Measurements from ENCODE around the gene RAD51B. TPM values are rescaled to one million over a fixed set of nuclear protein-coding genes. Genes with fewer than 3 reads are reported as not detected.

RAD51B gene
- total RNA-seq, 6 donors from 2014 or later, result 10.6 to 63.9 (median 18.4) TPM

DNA sequence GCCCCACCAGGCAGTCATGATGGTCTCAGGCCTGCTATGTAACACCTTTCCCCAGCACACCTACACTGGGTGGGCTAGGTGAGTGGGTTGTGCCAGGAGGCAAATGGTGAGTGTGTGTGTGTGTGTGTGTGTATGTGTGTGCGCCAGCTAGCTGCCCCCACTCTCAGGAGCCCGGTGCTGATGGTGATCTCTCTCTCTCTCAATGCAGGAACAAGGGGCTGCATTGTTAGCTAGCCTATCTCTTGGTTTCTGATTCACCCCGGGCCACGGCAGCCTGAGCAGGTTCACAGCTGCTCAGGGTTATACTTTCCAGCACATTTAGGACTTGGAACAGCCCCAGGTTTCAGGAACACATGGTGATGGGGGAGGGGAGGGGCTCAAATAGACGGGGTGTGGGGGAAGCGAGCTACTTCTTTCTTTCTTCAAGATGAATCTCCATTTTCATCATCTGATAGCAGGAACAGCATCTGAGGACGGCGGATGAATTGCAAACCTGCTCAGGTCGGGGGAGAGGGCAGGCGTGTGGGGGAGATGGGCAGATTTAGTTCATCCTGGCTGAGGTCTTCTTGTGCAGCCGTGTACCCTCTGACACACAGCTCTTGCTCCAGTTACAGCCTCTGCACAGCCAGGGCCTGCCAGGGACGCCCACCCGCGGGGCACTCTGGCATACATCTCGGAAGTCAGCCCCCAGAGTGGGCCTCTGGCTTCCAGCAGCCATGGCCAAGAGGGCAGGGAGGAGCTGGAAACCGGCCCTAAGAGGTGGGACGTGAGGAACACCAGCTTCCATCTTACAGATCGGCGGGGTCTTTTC is 835.6 kb downstream of the RAD51B start:
- 74 to 86% methylated on average over 9 to 19 of the region's 19 CpGs for WGBS, 2 donors
- DNase-seq, result no peak
- peak overlapping the region in 1 of 4 donors; percentile 43 for H3K27ac ChIP-seq
- ATAC-seq (ENCODE audit: low FRiP score in 2 of 2), result no peak
- peaks cover 14 to 36% (median 28%) of the 10 kb centered on the region in 4 donors for H3K4me1 ChIP-seq
- TF ChIP-seq EP300 (IDR thresholded peaks at IDR 0.05) (no peak), POLR2A (IDR thresholded peaks at IDR 0.05) (no peak), CTCF (IDR thresholded peaks at IDR 0.05) (no peak), POLR2AphosphoS5 (IDR thresholded peaks at IDR 0.05) (no peak)
- no peak overlapping the region for H3K4me3 ChIP-seq
- H3K36me3 ChIP-seq, result no peaks in the 10 kb centered on the region
- no peaks in the 10 kb centered on the region for H3K9me3 ChIP-seq
- H3K27me3 ChIP-seq, result no peaks in the 10 kb centered on the region

DNA sequence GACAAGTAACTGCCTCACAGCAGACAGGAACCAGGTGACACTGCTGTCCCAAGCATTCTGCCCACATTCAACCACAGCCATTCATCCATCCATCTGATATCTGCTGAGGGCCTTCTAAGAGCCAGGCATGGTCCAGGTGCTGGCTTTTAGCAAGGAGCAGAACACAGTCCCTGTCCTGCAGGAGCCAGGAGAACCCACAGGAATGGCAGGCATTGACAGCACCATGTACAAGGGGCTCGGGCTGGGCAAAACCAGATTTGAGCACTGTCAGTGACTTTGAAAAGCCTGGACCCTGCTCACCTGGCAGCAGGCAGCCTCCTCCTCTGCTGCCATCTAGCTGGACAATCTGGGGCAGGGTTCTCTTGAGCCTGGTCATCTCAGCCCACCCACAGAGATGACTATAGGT is 836.3 kb downstream of the RAD51B start:
- Histone ChIP-seq H3K36me3 (no peaks in the 10 kb centered on the region), H3K27me3 (no peaks in the 10 kb centered on the region), H3K4me1 (peaks cover 14 to 29% (median 21%) of the 10 kb centered on the region in 4 donors), H3K27ac (no peak overlapping the region), H3K4me3 (no peak overlapping the region), H3K9me3 (no peaks in the 10 kb centered on the region)
- TF ChIP-seq CTCF (IDR thresholded peaks at IDR 0.05) (peak in 2 of 6 experiments; percentile 9 to 21), POLR2AphosphoS5 (IDR thresholded peaks at IDR 0.05) (no peak), POLR2A (IDR thresholded peaks at IDR 0.05) (no peak), EP300 (IDR thresholded peaks at IDR 0.05) (no peak)
- WGBS, 2 donors, result 90% methylated on average over 1 of the region's 1 CpG; no CpG with 5 or more reads in 1 of the 2 donors
- DNase-seq (no peak), ATAC-seq (ENCODE audit: low FRiP score in 2 of 2) (no peak)

GRCh38 chr14:68656452-68656851 is 836.9 kb downstream of the RAD51B start:
- Histone ChIP-seq H3K36me3 (no peaks in the 10 kb centered on the region), H3K4me1 (peaks cover 13 to 25% (median 17%) of the 10 kb centered on the region in 4 donors), H3K27ac (no peak overlapping the region), H3K4me3 (no peak overlapping the region), H3K27me3 (no peaks in the 10 kb centered on the region), H3K9me3 (no peaks in the 10 kb centered on the region)
- ATAC-seq (ENCODE audit: low FRiP score in 2 of 2) (no peak), DNase-seq (no peak)
- no peak for TF ChIP-seq POLR2A (IDR thresholded peaks at IDR 0.05)
- TF ChIP-seq POLR2AphosphoS5 (IDR thresholded peaks at IDR 0.05), result no peak
- TF ChIP-seq EP300 (IDR thresholded peaks at IDR 0.05), result no peak
- no peak for TF ChIP-seq CTCF (IDR thresholded peaks at IDR 0.05)
- WGBS, 2 donors, result 95 to 98% methylated on average over 7 to 8 of the region's 8 CpGs

DNA sequence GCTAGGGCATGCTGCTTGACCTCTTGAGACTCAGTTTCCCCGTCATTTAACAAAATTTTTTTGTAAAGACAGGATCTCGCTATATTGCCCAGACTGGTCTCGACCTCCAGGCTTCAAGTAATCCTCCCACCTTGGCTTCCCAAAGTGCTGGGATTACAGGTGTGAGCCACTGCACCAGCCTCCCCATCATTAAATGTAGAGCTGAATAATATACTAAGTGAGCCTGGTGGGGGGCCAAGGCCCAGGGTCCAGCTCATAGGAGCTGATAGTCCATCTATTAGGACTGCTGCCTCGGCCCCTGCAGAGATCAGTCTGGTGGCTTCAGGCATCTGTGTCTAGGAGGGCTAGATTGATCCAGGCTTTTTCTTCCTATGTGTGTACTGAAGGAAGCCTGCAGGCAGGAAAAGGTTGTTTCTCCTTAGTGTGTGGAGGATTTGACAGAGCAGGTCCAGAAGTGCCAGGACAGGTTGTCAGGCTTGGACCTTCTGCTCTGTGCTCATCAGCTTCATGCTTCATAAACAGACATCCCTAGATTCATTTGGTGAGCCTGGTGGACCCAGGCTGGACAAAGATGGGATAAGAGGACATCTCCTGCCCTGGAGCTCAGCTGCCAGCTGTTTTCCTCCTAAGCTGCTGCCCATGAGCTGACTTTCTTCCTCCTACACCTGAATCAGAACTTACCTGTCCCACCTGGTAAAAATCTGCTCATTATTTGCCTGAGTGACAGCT is 837.9 kb downstream of the RAD51B start:
- H3K27ac ChIP-seq, result no peak overlapping the region
- ATAC-seq (ENCODE audit: low FRiP score in 2 of 2) (no peak), DNase-seq (no peak)
- no peaks in the 10 kb centered on the region for H3K9me3 ChIP-seq
- WGBS, 2 donors, result 98 to 100% methylated on average over 4 of the region's 4 CpGs
- H3K4me1 ChIP-seq, result peaks cover 10 to 18% (median 12%) of the 10 kb centered on the region in 4 donors
- no peaks in the 10 kb centered on the region for H3K27me3 ChIP-seq
- H3K4me3 ChIP-seq, result no peak overlapping the region
- TF ChIP-seq POLR2A (IDR thresholded peaks at IDR 0.05) (no peak), POLR2AphosphoS5 (IDR thresholded peaks at IDR 0.05) (no peak), EP300 (IDR thresholded peaks at IDR 0.05) (no peak), CTCF (IDR thresholded peaks at IDR 0.05) (no peak)
- H3K36me3 ChIP-seq, result no peaks in the 10 kb centered on the region

All from upper lobe of left lung (tissue), 6 donors.